ENCODE data around the gene KCTD2. TPM values are rescaled to one million over a fixed set of nuclear protein-coding genes. Genes with fewer than 3 reads are reported as not detected.
A peak's percentile ranks its signal among the peaks of the same experiment; 100 is the strongest.
"Not testable (repeated sequence)": the region's sequence is repeated elsewhere in the genome, so short reads cannot be mapped to it uniquely, and the experiment has no call there.

KCTD2 gene
- total and polyA plus RNA-seq, 2 donors: 15.4 to 29.1 TPM

GRCh38 chr17:75031972-75032719 is 14.9 kb upstream of the KCTD2 start:
- Histone ChIP-seq H3K4me3 (ENCODE audit: low read depth, low read length) (no peak overlapping the region), H3K27ac (ENCODE audit: low read depth) (no peak overlapping the region), H3K36me3 (ENCODE audit: insufficient read depth) (no peaks in the 10 kb centered on the region), H3K4me1 (ENCODE audit: insufficient read depth) (no peaks in the 10 kb centered on the region)
- WGBS: 9% methylated on average over 10 of the region's 10 CpGs
- no peak for DNase-seq (ENCODE audit: extremely low spot score)

GRCh38 chr17:75032720-75033280 is 14.2 kb upstream of the KCTD2 start:
- no peak overlapping the region for H3K4me3 ChIP-seq (ENCODE audit: low read depth, low read length)
- 6% methylated on average over 13 of the region's 13 CpGs for WGBS
- no peaks in the 10 kb centered on the region for H3K36me3 ChIP-seq (ENCODE audit: insufficient read depth)
- H3K27ac ChIP-seq (ENCODE audit: low read depth): no peak overlapping the region
- no peaks in the 10 kb centered on the region for H3K4me1 ChIP-seq (ENCODE audit: insufficient read depth)
- DNase-seq (ENCODE audit: extremely low spot score): no peak

- Histone ChIP-seq H3K4me3 (ENCODE audit: low read depth, low read length) (peak overlapping the region; percentile 57), H3K4me1 (ENCODE audit: insufficient read depth) (no peaks in the 10 kb centered on the region)
- WGBS: under 1% methylated on average over 36 of the region's 36 CpGs
These were observed 13.4 kb upstream of the KCTD2 start for GRCh38 chr17:75033346-75034235.

GRCh38 chr17:75034236-75034908 is 12.7 kb upstream of the KCTD2 start:
- H3K4me3 ChIP-seq (ENCODE audit: low read depth, low read length): peak overlapping the region; percentile 57
- H3K36me3 ChIP-seq (ENCODE audit: insufficient read depth): peaks cover 3% of the 10 kb centered on the region
- H3K4me1 ChIP-seq (ENCODE audit: insufficient read depth): no peaks in the 10 kb centered on the region
- WGBS: under 1% methylated on average over 43 of the region's 43 CpGs
- H3K27ac ChIP-seq (ENCODE audit: low read depth): peak overlapping the region; percentile 88
- DNase-seq (ENCODE audit: extremely low spot score): peak; percentile 78

More at GRCh38 chr17:75033346-75034235, 13.4 kb upstream of the KCTD2 start:
- peaks cover 3% of the 10 kb centered on the region for H3K36me3 ChIP-seq (ENCODE audit: insufficient read depth)
- DNase-seq (ENCODE audit: extremely low spot score): peak; percentile 92
- peak overlapping the region; percentile 54 for H3K27ac ChIP-seq (ENCODE audit: low read depth)

GRCh38 chr17:75036643-75037268 is 10.3 kb upstream of the KCTD2 start:
- Histone ChIP-seq H3K36me3 (ENCODE audit: insufficient read depth) (peaks cover 5% of the 10 kb centered on the region), H3K4me3 (ENCODE audit: low read depth, low read length) (no peak overlapping the region), H3K27ac (ENCODE audit: low read depth) (no peak overlapping the region), H3K4me1 (ENCODE audit: insufficient read depth) (no peaks in the 10 kb centered on the region)
- 57% methylated on average over 27 of the region's 27 CpGs for WGBS
- DNase-seq (ENCODE audit: extremely low spot score): no peak

- DNase-seq (ENCODE audit: extremely low spot score): no peak
- Histone ChIP-seq H3K27ac (ENCODE audit: low read depth) (no peak overlapping the region), H3K36me3 (ENCODE audit: insufficient read depth) (peaks cover 5% of the 10 kb centered on the region), H3K4me1 (ENCODE audit: insufficient read depth) (no peaks in the 10 kb centered on the region), H3K4me3 (ENCODE audit: low read depth, low read length) (no peak overlapping the region)
- 94% methylated on average over 5 of the region's 5 CpGs for WGBS
These were observed 7.8 kb upstream of the KCTD2 start for GRCh38 chr17:75039238-75039637.

GRCh38 chr17:75041656-75042280 is 5.3 kb upstream of the KCTD2 start:
- H3K36me3 ChIP-seq (ENCODE audit: insufficient read depth): peaks cover 5% of the 10 kb centered on the region
- H3K27ac ChIP-seq (ENCODE audit: low read depth): no peak overlapping the region
- DNase-seq (ENCODE audit: extremely low spot score): no peak
- H3K4me1 ChIP-seq (ENCODE audit: insufficient read depth): no peaks in the 10 kb centered on the region
- H3K4me3 ChIP-seq (ENCODE audit: low read depth, low read length): no peak overlapping the region
- WGBS: 79% methylated on average over 12 of the region's 12 CpGs

GRCh38 chr17:75043789-75044188 is 3.2 kb upstream of the KCTD2 start:
- not testable (repeated sequence) for H3K36me3 ChIP-seq (ENCODE audit: insufficient read depth); H3K4me1 ChIP-seq (ENCODE audit: insufficient read depth); DNase-seq (ENCODE audit: extremely low spot score); H3K27ac ChIP-seq (ENCODE audit: low read depth); H3K4me3 ChIP-seq (ENCODE audit: low read depth, low read length)
- 57% methylated on average over 5 of the region's 5 CpGs for WGBS

- Histone ChIP-seq H3K4me1 (ENCODE audit: insufficient read depth) (no peaks in the 10 kb centered on the region), H3K4me3 (ENCODE audit: low read depth, low read length) (no peak overlapping the region), H3K36me3 (ENCODE audit: insufficient read depth) (peaks cover 3% of the 10 kb centered on the region), H3K27ac (ENCODE audit: low read depth) (no peak overlapping the region)
- DNase-seq (ENCODE audit: extremely low spot score): no peak
- WGBS: 69% methylated on average over 7 of the region's 7 CpGs
These were observed 2.3 kb upstream of the KCTD2 start for GRCh38 chr17:75044716-75045115.

- DNase-seq (ENCODE audit: extremely low spot score); H3K36me3 ChIP-seq (ENCODE audit: insufficient read depth); H3K27ac ChIP-seq (ENCODE audit: low read depth); H3K4me1 ChIP-seq (ENCODE audit: insufficient read depth): not testable (repeated sequence)
- 11% methylated on average over 25 of the region's 25 CpGs for WGBS
- H3K4me3 ChIP-seq (ENCODE audit: low read depth, low read length): peak overlapping the region; percentile 95
These were observed 1.0 kb upstream of the KCTD2 start for GRCh38 chr17:75045946-75046406.

- WGBS: under 1% methylated on average over 38 of the region's 38 CpGs
- Histone ChIP-seq H3K36me3 (ENCODE audit: insufficient read depth) (peaks cover 2% of the 10 kb centered on the region), H3K4me1 (ENCODE audit: insufficient read depth) (no peaks in the 10 kb centered on the region), H3K27ac (ENCODE audit: low read depth) (peak overlapping the region; percentile 68), H3K4me3 (ENCODE audit: low read depth, low read length) (peak overlapping the region; percentile 95)
- no peak for DNase-seq (ENCODE audit: extremely low spot score)
These were observed 523 bp downstream of the KCTD2 start for GRCh38 chr17:75047398-75048098.

- WGBS: 23% methylated on average over 5 of the region's 5 CpGs
- no peak for DNase-seq (ENCODE audit: extremely low spot score)
- H3K36me3 ChIP-seq (ENCODE audit: insufficient read depth): peaks cover 2% of the 10 kb centered on the region
- no peaks in the 10 kb centered on the region for H3K4me1 ChIP-seq (ENCODE audit: insufficient read depth)
- peak overlapping the region; percentile 95 for H3K4me3 ChIP-seq (ENCODE audit: low read depth, low read length)
- no peak overlapping the region for H3K27ac ChIP-seq (ENCODE audit: low read depth)
These were observed 1.3 kb downstream of the KCTD2 start for GRCh38 chr17:75048249-75048878.
